GM12892 (cell line): ENCODE measurements around the gene TMPRSS6.

Experiments used
- POLR2A ChIP-seq: IDR thresholded peaks from 2 replicates; pipeline ENCODE4 v1.6.1; 2011; ENCODE audit warnings: low read depth, low read length, control low read depth
- POLR2AphosphoS5 ChIP-seq: IDR thresholded peaks from 2 replicates; pipeline ENCODE4 v1.6.1; 2011; ENCODE audit warnings: low read depth, low read length, control low read depth
- TAF1 ChIP-seq: IDR thresholded peaks from 2 replicates; pipeline ENCODE4 v1.6.1; 2011; ENCODE audit warnings: low read depth, mild to moderate bottlenecking, control low read depth, low read length, borderline replicate concordance

DNA sequence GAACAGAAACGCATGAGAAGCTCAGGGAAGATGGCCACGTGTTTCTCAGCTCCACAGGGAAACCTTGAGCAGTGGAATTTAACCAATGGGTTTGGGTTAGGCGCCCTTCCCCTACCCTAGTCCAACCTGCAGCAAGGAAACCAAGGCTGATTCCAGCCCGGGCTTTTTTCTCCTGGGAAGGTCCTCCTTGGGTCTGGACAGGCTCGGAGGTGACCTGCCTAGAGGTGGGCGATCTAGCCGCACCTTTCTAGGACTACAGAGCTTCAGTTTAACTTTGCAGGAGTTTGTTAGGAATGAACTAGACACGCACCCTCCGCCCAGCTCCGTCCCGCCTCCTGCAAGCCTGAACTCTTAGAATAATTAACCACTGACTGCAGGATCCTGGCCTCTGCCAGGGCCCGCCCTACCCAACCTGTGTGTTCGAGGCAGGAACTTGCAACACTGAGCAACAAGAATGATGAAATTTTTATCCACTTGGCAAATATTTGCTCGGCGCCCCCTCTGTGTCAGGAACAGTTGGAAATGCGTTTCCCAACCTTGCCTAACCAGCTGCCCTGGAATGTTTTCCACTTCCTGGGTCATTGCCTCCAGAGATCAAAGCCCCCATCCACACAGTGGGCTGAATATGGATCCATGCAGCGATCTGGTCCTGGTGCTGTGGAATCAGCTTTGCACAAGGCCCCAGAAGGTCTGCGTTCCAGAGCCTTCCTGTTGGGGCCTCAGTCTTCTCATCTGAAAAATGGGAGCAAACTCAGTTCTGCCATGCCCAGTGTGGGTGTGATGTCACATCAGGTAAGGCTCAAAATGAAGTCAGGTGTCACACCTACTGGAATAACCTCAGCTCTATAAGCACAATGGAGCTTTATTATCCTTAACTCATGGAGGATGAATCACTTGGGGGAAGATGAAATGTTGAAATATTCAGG is 76.7 kb downstream of the TMPRSS6 start:
- TF ChIP-seq POLR2A: no peak
- no peak for TF ChIP-seq POLR2AphosphoS5
- TF ChIP-seq TAF1: no peak
